HEK293T (cell line): ENCODE data around the gene FCER1G.

Source experiments
- ARNT ChIP-seq: fragments of 450-650 bp; IDR thresholded peaks from 2 replicates; pipeline ENCODE4 v1.6.1; 2017; ENCODE audit warnings: mild to moderate bottlenecking
- FOXM1 ChIP-seq: fragments of 450-650 bp; IDR thresholded peaks from 2 replicates; pipeline ENCODE4 v1.6.1; 2017; ENCODE audit warnings: mild to moderate bottlenecking, borderline replicate concordance

- no peak for TF ChIP-seq ARNT
- TF ChIP-seq FOXM1 = no peak
Observed at GRCh38 chr1:161177112-161177935, 37.8 kb upstream of the FCER1G start, which contains the start of gene B4GALT3.
